ENCODE data around the gene KCNA1. TPM values are rescaled to one million over a fixed set of nuclear protein-coding genes. Genes with fewer than 3 reads are reported as not detected.

KCNA1 gene
- total RNA-seq, 1 experiment from 2014 or later, result not detected

DNA sequence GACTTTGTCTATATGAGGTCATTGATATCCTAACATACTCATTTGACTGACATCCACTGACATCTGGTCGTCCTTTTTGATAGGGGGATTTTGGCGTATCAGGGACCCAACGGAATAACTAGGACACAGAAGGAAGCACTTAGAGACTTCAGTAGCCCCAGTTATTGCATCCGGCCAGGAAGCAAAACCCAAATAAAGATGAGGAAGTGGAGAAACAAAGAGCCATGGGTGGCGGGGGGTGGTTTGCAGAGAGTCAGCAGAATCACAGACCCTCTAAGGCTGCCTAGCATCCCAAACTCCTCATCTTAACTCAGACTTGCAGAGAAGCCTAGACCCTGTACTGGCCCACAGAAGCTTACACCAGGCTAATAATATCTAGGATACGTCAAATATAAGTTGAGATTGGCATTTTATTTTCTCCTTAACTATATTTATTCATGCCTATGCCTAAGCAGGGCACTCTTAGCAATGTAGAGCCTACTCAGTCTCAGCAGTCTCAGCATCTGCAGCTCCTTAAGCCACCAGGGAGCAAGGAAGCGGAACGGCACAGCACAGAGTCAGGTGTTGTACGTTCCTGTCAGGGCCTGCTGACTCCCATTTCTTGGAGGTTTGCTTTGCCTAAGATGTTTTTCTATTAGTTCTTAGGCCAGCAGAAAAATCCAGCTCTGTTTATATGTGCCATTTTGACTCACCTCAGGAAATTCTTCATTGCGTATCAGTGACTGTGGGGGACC is 45.1 kb downstream of the KCNA1 start:
- intact Hi-C loops (cut with micrococcal nuclease; ENCODE audit: unreplicated experiment), result no loop called here
- DNase-seq (ENCODE audit: low spot score), result no peak
- H3K4me1 ChIP-seq (ENCODE audit: insufficient read depth, low read length, poor library complexity, severe bottlenecking), result no peaks in the 10 kb centered on the region
- CTCF ChIA-PET, result no interaction called here
- TF ChIP-seq EZH2 (IDR thresholded peaks at IDR 0.05; ENCODE audit: borderline replicate concordance, low read depth, low read length, poor library complexity, severe bottlenecking), result no peak
- TF ChIP-seq, protein P1, sequence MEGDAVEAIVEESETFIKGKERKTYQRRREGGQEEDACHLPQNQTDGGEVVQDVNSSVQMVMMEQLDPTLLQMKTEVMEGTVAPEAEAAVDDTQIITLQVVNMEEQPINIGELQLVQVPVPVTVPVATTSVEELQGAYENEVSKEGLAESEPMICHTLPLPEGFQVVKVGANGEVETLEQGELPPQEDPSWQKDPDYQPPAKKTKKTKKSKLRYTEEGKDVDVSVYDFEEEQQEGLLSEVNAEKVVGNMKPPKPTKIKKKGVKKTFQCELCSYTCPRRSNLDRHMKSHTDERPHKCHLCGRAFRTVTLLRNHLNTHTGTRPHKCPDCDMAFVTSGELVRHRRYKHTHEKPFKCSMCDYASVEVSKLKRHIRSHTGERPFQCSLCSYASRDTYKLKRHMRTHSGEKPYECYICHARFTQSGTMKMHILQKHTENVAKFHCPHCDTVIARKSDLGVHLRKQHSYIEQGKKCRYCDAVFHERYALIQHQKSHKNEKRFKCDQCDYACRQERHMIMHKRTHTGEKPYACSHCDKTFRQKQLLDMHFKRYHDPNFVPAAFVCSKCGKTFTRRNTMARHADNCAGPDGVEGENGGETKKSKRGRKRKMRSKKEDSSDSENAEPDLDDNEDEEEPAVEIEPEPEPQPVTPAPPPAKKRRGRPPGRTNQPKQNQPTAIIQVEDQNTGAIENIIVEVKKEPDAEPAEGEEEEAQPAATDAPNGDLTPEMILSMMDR (conservative IDR thresholded peaks at IDR 0.05; ENCODE audit: low read depth, low read length), result no peak
- no peaks in the 10 kb centered on the region for H3K36me3 ChIP-seq (ENCODE audit: insufficient read depth, low read length, poor library complexity, severe bottlenecking)
- POLR2A ChIA-PET (ENCODE audit: low non-redundant PET), result no interaction called here
- H3K9me3 ChIP-seq (ENCODE audit: low read depth, low read length, poor library complexity, severe bottlenecking), result no peaks in the 10 kb centered on the region
- no peak overlapping the region for H3K27ac ChIP-seq (ENCODE audit: low read depth, low read length, poor library complexity, severe bottlenecking)
- no peak overlapping the region for H3K4me3 ChIP-seq (ENCODE audit: low read depth, low read length, poor library complexity, severe bottlenecking)
- BruUV-seq (replicated peaks), result no TSS peak
- peaks cover 59% of the 10 kb centered on the region for H3K27me3 ChIP-seq (replicated peaks; ENCODE audit: insufficient read depth, low read depth, low read length, poor library complexity)

DNA sequence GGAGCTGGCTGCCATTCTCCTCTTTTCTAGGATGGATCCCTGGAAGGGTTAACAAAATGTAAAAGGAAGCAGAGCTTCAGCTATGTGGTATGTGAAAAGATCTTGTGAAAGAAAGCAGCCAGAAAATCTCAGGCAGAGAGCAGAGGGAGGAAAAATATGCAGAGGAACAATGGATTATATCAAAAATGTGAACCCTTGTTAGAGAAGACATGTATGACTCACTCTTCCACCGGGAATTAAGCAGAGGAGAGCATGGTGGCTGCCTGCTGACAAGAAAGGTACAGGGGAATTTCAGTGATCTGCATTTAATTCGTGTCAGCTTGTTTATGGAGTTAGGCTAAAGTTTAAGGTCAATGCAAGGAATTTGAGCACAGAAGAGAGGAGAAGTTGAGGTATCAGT is 46.3 kb downstream of the KCNA1 start:
- no peak for DNase-seq (ENCODE audit: low spot score)
- Histone ChIP-seq H3K27me3 (replicated peaks; ENCODE audit: insufficient read depth, low read depth, low read length, poor library complexity) (peaks cover 49% of the 10 kb centered on the region), H3K36me3 (ENCODE audit: insufficient read depth, low read length, poor library complexity, severe bottlenecking) (no peaks in the 10 kb centered on the region), H3K4me1 (ENCODE audit: insufficient read depth, low read length, poor library complexity, severe bottlenecking) (no peaks in the 10 kb centered on the region), H3K27ac (ENCODE audit: low read depth, low read length, poor library complexity, severe bottlenecking) (no peak overlapping the region), H3K9me3 (ENCODE audit: low read depth, low read length, poor library complexity, severe bottlenecking) (no peaks in the 10 kb centered on the region), H3K4me3 (ENCODE audit: low read depth, low read length, poor library complexity, severe bottlenecking) (no peak overlapping the region)
- CTCF ChIA-PET, result no interaction called here
- POLR2A ChIA-PET (ENCODE audit: low non-redundant PET), result no interaction called here
- no TSS peak for BruUV-seq (replicated peaks)
- TF ChIP-seq EZH2 (IDR thresholded peaks at IDR 0.05; ENCODE audit: borderline replicate concordance, low read depth, low read length, poor library complexity, severe bottlenecking), result no peak
- TF ChIP-seq, protein P1 (conservative IDR thresholded peaks at IDR 0.05; ENCODE audit: low read depth, low read length), result no peak
- intact Hi-C loops (cut with micrococcal nuclease; ENCODE audit: unreplicated experiment), result no loop called here

GRCh38 chr12:4956968-4957367 is 47.3 kb downstream of the KCNA1 start:
- TF ChIP-seq, protein P1 (conservative IDR thresholded peaks at IDR 0.05; ENCODE audit: low read depth, low read length), result no peak
- TF ChIP-seq EZH2 (IDR thresholded peaks at IDR 0.05; ENCODE audit: borderline replicate concordance, low read depth, low read length, poor library complexity, severe bottlenecking), result no peak
- no TSS peak for BruUV-seq (replicated peaks)
- no peak overlapping the region for H3K4me3 ChIP-seq (ENCODE audit: low read depth, low read length, poor library complexity, severe bottlenecking)
- H3K27ac ChIP-seq (ENCODE audit: low read depth, low read length, poor library complexity, severe bottlenecking), result no peak overlapping the region
- intact Hi-C loops (cut with micrococcal nuclease; ENCODE audit: unreplicated experiment), result no loop called here
- no peaks in the 10 kb centered on the region for H3K4me1 ChIP-seq (ENCODE audit: insufficient read depth, low read length, poor library complexity, severe bottlenecking)
- POLR2A ChIA-PET (ENCODE audit: low non-redundant PET), result no interaction called here
- DNase-seq (ENCODE audit: low spot score), result no peak
- no peaks in the 10 kb centered on the region for H3K9me3 ChIP-seq (ENCODE audit: low read depth, low read length, poor library complexity, severe bottlenecking)
- CTCF ChIA-PET, result no interaction called here
- H3K36me3 ChIP-seq (ENCODE audit: insufficient read depth, low read length, poor library complexity, severe bottlenecking), result no peaks in the 10 kb centered on the region
- peaks cover 43% of the 10 kb centered on the region for H3K27me3 ChIP-seq (replicated peaks; ENCODE audit: insufficient read depth, low read depth, low read length, poor library complexity)

All from A673 (cell line).